Stimulated activated CD4-positive, alpha-beta T cell treated with anti-CD3 and anti-CD28 coated beads, Interleukin-15, amount 100 ng/mL, for 48 hours (primary cell): Measurements from ENCODE around the gene SH2D4B.
"Not testable (repeated sequence)": the region's sequence is repeated elsewhere in the genome, so short reads cannot be mapped to it uniquely, and the experiment has no call there.

Experiments used
- DNase-seq, 2 donors: peaks; one replicate each; pipeline ENCODE4 v3.0.0-alpha.2; 2020; ENCODE audit warnings: low read depth in 2 of 2

Gene SH2D4B

DNA sequence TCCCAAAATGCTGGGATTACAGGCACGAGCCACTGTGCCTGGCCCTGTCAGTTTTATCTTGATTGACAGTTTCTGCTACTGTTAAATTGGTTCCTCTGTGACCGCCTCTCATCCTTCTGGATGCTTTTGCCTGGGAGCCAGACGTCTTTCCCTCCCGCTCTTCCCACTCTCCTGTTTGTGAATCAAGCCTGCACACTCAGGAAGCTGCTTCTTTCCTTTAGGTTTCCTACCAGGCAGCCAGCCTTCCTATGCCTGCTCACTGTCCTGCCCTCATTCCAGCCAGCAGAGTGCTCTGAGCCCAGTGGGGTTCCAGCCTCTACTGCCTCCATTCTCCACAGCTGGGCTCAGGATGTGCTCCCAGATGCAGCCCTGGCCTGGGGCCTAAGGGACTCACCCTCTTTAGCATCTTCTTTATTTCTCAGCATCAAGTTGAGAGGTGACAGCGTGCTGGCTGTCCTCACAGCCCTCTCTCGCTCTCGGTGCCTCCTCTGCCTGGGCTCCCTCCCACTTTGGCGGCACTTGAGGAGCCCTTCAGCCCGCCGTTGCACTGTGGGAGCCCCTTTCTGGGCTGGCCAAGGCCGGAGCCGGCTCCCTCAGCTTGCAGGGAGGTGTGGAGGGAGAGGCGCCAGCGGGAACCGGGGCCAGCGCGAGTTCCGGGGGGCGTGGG lies 5.1 kb downstream of the SH2D4B start:
- no peak for DNase-seq

DNA sequence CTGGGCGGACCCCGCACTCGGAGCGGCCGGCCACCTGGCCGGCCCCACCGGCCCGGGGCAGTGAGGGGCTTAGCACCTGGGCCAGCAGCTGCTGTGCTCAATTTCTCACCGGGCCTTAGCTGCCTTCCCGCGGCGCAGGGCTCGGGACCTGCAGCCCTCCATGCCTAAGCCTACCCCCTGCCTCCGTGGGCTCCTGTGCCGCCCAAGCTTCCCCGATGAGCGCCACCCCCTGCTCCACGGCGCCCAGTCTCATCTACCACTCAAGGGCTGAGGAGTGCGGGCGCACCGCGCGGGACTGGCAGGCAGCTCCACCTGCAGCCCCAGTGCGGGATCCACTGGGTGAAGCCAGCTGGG lies 5.6 kb downstream of the SH2D4B start:
- not testable (repeated sequence) for DNase-seq

DNA sequence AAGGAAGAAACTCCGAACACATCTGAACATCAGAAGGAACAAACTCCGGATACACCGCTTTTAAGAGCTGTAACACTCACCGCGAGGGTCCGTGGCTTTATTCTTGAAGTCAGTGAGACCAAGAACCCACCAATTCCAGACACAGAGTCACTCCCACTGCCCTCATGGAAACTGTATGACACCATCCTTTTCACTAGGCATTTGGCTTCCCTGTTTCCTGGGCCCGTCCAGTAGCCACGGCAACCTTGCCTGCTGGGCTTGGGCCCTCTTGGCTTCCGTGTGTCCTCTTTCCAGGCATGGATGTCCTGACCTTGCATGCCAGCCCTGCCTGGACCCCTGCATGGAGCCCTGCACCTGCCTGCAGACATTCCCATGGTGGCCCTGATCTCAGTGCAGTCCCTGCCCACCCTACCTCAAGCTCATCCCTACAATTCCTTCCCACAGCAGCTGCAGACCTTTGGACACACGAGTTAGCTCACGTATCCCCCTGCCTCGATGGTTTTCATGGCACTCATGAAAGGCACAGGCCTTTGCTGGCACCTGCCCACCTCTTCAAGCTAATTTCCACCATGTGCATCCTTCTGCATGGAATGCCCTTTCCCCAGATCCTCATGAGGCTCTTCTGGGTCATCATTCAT lies 6.7 kb downstream of the SH2D4B start:
- DNase-seq, result no peak

DNA sequence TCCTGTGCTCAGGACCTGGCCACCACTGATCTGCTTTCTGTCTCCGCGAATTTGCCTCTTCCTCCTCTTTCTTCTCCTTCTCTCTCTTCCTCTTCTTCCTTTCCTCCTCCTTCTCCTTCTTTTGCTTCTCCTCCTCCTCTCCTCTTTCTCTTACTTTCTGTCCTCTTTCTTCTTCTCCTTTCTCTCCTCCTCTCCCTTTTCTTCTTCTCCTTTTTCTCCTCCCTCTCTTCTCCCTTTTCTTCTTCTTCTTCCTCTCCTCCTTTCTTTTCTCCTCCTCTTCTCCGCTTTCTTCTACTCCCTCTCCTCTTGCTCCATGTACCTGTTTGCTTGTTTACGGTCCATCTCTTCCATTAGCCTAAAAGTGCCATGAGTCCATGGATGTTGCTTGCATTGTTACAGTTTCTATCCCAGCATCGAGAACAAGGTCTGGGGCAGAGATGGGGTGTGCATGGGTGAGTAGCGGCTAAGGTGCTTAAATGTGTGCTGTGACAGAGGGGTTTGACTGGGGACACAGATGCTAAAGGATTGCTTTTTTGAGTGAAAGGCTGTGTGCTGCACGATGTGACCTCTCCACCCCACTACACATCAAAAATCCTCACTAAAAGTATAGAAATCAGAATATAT lies 7.7 kb downstream of the SH2D4B start:
- DNase-seq, result no peak

DNA sequence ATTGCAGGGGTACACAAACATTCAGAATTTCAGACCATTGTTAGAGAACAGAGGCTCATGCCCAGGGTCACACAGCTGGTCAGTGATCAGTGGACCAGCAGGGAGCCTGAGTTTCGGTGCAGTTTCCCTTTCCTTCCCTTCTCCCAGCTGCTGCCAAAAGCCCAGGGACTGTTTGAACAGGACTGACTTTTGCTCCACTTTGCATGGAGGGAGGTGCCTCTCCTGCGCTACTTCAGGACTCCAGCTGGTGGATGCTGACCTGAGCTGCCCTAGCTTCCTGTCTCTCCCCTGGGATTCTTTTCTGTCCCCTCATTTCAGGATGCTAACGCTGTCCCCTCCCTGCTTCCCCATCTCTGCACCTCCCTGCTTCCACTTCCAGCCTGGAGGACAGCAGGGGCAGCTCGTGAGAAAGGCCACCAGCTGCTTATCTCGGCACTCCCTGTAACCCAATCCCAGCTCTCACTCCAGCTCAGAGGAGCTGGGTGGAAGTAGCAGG lies 14.5 kb downstream of the SH2D4B start:
- no peak for DNase-seq

DNA sequence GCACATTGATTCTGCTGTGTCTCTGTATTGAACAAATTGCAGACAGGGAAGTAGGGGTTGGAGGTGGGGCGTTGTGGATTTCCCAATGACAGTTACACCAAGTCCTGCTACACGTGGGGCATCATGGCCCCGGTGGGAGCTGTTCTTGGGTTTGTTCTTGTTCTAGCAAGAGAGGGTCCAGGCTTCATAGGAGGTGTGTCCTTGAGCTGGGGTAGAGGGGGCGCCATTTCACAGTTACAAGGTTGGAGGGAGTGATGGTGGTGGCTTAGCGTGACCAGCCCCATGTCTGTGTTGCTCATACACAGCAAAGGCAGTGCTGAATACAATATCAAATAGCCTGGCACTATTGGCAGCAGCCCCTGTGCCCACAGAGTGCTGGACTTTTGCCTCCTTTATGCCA lies 15.7 kb downstream of the SH2D4B start:
- DNase-seq, result no peak

DNA sequence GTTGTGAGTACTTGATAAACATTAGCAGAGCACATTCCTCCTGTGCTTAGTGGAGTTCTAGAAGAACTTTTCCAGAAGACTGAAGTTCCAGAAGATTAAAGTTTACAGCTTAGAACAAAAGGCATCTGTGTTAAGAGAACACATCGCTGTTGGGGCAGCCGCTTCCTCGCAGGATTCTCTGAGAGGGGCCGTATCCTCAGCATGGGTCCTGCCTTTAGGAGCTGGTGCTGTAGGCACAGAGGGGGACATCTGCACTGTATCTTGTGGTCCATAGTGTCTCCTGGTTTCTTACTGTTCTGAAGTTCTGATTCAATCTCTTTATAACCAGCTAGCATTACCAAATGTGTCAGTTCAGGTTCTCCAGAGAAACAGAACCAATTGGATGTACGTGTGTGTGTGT lies 16.3 kb downstream of the SH2D4B start:
- DNase-seq, result no peak

DNA sequence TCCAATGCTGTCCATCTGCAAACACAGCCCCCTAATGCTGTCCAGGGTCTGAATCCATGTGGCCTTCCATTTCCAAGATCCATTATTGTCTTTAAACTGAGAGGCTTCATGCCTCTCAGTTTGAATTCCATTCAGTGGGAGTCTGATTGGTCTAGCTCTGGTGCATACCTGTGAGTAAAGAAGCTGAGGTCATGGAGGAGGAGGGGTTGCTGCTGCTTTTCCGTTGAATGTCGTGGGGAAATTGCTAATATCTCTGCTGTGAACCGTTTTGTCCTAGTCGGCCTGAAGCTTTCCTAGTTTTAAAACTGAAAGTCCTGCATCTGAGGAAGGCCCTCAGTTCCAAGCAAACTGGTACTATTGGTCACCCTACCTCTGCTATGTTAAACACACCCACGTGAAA lies 17.7 kb downstream of the SH2D4B start:
- no peak for DNase-seq

DNA sequence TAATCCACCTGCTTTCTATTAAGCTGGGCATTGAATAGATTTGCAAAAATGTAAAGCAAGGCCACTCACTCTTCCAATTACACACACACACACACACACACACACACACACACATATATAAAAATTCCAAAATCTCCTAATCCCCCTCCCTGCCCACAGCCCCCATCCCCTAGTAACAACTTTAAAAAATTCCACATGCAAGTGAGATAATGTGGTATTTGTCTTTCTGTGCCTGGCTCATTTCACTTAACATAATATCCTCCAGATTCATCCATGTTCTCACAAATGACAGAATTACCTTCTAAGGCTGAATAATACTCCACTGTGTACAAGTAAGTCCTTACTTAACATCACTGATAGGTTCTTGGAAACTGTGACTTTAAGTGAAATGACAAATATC lies 24.2 kb downstream of the SH2D4B start:
- no peak for DNase-seq

DNA sequence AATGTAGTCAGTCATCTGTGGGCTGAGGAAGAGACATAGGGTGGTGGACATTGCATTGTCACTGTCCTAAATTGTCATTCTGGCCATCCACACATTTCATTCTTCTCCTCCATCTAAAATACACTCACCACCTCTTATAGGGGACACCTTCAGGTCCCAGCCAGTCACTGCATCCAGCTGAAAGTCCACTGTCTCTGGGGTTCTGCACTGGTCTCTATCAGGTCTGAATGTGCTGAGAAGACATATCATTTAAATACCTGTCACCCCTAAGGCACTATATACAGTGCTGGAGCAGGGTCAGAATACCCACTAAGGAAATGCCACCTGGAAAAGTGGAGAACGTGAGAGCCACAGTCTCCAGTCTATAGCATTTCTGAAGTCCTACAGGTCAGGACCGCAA lies 29.6 kb downstream of the SH2D4B start:
- DNase-seq, result no peak

DNA sequence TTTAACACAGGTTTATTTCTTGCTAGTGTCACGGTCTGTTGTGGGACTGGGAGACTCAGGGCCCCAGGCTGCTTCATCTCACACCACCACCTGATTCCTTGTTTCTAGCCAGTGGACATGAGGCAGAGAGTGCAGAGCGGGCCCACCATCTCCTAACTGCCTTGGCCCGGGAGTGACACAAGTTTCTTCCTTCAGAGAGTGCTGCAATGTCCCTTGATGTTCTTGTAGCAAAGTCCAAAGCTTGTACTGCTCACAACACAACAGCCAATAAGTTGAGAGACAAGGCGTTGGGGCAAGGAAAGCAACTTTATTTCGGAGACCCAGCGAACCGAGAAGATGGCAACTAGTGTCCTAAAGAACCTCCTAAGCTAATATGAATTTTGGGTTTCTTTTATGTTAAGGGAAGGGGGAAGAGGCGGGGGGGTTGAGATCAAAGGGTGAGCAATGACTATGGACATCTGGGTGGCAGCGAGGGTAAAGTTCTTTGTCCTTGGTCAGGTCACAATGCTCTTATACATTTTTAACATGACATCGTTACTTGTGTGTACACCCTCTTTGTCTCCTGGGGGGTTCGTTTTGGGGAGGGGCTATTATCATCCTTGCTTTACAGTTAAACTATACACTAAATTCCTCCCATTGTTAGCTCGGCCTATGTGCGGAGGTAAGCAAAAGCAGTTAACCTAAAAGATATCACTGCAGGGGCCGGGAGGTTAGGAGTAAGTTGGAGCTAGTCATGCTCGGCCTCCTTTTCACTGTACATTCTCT lies 31.6 kb downstream of the SH2D4B start:
- no peak for DNase-seq

DNA sequence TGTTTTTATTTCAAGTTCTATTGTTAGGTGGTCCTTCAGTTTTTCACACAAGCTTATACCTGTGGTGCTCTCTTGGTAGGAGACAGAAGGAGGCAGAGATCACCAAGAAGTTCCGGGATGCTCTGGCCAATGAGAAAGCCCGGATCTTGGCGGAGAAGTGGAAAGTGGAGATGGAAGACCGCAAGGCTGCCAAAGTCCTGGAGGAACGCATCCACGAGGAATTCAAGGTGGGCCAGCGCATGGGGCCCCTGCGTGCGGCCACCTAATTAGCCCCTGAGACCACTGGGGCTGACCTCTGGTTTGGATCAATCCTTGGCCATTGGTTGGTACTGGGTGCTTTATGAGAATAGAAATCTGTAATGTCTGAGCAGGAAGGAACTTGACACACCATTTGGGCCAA lies 33.6 kb downstream of the SH2D4B start:
- DNase-seq, result no peak

DNA sequence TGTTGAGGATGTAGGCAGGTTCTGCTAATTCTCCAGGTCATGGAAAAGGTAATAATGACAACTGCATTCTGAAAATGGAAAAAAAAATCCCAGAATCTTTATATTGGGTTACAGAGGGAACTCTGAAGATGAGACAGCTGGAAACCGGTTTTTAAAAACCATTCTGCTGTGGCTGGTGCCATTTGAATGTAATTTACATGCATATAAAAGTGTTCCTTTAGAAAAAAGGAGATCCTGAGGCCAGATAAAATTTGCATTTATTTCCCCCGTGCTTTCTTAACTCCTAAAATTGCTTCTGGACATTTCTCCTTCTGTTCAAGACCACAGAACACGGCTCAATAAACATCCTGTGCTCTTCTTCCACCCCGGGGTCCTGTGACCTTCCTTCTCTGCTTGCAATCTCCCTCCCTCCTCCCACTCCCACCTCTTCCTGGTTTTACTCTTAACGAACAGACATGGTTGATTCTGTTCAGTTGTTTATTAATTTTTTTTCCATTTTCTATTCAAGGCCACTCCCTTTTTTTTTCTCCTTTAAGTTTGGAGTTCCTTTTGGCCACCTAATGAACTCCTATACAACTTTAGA lies 41.6 kb downstream of the SH2D4B start:
- no peak for DNase-seq

DNA sequence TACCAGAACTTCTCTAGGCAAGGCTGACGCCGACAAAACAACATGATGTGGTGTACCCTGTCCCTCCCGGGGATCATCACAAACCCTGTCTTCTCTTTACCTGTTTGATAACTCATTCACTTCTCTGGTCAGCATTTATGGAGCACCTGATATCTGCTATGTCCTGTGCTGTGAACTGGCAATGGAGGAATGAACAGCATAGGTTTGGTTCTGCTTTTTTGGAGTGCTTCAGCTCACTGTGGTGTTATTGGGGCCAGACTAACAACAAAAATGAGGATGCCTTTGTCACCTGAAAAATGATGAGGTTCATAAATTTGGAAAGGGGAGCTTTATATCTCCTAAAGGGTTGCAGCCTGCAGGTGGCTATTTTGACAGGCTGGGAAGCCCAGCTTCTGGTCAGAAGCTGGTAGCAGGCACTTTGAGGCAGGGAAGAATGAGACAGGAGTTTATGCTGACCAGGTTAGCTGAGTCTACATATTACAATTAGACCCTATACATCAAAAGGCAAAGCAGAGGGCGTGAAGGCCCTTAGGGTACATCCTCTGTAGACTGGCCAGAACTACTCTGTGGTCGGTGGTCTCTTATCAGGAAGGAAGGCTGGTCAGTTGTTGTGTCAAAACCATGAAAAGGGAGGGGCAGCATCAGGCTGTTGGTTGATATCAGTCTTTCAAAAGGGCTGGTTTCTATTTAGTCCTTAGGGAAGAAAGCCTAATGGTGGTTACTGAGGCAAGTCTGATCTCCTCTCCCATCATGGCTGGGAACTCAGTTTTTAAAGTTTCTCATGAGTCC lies 42.3 kb downstream of the SH2D4B start:
- no peak for DNase-seq

DNA sequence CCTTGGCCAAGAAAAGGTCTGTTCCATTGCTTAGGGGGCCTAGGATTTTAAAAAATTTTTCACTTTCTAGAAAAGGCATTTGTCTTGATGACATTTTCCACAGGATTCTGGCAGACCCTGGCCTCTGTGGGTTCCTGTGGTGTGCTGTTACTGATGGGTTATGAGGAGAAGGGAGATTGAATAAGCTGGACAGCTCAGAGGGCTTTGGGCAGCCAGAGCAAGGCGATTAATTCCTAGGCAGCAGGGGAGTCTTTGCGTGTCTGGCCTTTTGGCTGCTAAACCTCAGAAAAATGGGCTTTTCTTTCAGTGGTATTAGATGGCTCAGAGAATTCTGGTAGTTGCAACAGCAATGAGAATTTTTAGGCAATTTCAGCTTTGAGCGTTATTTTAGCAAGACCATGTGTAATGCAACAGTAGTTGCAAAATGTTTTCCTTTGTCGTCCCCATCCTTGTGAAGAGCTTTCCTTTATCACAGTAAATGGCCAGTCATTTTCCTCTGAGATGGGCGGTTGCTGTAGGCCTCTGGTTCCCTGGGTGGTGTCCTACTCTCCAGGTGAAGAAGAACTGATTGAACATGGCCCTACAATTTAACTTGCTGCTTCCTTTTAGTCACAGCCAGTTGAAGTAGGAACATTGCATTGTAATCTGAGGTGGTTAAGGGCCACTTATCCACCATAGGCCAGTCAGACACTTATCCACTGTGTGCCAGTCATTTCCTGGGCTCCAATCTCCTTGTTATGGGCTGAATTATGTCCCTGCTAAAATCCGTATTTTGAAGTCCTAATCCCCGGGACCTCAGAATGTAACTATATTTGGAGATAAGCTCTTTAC lies 43.2 kb downstream of the SH2D4B start:
- DNase-seq, result no peak

DNA sequence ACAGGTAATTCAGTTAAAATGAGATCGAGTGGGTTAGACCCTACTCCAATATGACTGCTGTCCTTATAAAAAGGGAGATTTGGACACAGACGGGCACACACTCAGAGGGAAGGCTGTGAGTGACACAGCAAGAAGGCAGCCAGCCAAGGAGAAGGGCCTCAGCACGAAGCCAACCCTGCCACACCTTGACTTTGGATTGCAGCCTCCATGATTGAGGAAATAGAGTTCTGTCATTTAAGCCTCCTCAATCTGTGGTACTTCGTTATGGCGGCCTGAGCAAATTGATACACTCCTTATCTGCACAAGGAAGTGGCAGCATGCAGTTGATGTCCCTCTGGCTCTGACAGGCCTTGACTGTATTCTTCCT lies 43.8 kb downstream of the SH2D4B start:
- DNase-seq, result no peak

DNA sequence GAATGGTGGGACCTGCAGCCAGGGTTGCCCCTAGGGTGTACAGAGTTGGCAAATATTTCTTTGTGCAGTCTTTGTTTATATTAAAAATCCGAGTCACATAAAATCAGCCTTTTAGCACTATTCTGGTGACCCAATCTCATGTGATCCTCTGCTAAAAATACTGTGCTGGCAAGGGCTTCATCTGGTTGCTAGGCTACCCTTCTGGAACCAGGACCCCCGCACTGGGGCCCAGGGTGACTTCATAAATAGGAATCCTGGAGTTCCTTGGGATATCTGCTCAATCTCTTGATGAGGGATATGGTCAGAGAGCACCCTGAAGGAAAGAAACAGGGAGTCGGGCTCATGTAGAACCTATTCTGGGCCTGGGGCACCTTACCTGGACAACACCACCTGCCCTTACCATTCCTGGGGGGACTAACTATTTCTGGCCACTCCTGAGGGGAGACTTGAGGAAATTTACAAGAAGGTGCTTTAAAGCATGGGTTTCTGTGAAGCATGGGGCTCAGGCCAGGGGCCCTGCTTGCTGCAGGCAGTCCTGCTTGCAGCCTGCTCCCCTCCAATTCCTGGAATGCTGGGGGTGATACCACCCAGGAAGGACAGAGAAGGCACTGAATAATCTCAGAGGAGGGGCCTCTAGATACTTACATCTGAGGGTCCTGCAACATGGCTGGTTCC lies 44.7 kb downstream of the SH2D4B start:
- no peak for DNase-seq

DNA sequence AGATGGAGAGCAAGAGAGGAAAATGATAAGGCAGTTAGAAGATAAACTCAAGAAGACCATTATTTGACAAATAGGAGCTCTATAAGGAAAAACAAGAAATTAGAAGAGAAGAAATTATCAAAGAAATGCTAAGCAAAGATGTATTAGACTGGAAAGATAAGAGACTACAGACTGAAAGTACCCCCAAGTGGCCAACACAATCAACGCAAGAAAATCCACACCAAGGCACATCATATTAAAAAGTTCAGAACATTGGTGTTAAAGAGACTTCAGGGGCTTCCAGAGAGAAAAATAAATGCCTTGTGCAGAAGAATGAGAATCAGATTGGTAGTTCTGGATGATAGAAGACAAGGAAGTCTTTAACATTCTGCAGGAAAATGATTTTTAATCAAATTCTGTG lies 46.0 kb downstream of the SH2D4B start:
- DNase-seq, result no peak

DNA sequence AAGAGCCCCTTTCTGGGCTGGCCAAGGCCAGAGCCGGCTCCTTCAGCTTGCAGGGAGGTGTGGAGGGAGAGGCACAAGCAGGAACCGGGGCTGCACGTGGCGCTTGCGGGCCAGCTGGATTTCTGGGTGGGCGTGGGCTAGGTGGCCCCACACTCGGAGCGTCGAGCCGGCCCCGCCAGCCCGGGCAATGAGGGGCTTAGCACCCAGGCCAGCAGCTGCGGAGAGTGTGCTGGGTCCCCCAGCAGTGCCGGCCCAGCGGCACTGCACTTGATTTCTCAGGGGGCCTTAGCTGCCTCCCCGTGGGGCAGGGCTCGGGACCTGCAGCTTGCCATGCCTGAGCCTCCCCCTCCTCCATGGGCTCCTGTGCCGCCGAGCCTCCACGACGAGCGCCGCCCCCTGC lies 48.1 kb downstream of the SH2D4B start:
- no peak for DNase-seq

DNA sequence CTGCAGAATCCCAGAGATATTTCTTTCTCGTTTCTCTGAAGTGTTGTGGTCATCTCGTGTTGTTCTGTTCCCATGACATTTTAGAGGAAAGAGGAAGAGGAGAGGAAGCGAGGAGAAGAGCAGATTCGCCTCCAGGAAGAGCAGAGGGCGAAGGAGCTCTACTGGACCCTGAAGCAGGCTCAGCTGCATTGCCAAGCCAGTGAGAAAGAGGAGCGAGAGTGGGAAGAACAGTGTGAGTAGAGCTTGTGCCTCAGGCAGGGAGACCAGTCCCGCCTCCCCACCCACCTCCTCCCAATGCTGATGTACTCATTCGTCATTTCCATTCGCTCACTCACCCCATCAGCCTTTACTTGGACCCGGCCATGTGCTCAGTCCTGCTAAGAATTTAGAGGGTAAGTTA lies 50.8 kb downstream of the SH2D4B start:
- no peak for DNase-seq
